NCI-H774 (cell line): Measurements from ENCODE around the gene DNMT1.
"Not testable (repeated sequence)": the region's sequence is repeated elsewhere in the genome, so short reads cannot be mapped to it uniquely, and the experiment has no call there.

Source experiments
- DNase-seq: peaks from one replicate; lab custom pipeline; 2025; lab: John Stamatoyannopoulos, UW

Gene DNMT1

GRCh38 chr19:10182847-10183246 is 11.9 kb downstream of the DNMT1 start:
- no peak for DNase-seq

- no peak for DNase-seq
Measured at GRCh38 chr19:10182076-10182475, 12.7 kb downstream of the DNMT1 start.

GRCh38 chr19:10180459-10180858 is 14.3 kb downstream of the DNMT1 start:
- DNase-seq, result no peak

GRCh38 chr19:10180024-10180423 is 14.7 kb downstream of the DNMT1 start:
- not testable (repeated sequence) for DNase-seq

- DNase-seq, result no peak
Measured at GRCh38 chr19:10173527-10173926, 21.2 kb downstream of the DNMT1 start.

GRCh38 chr19:10168386-10168948 is 26.3 kb downstream of the DNMT1 start:
- no peak for DNase-seq

- DNase-seq, result no peak
Measured at GRCh38 chr19:10167459-10167858, 27.3 kb downstream of the DNMT1 start.

- DNase-seq, result not testable (repeated sequence)
Measured at GRCh38 chr19:10166501-10166900, 28.3 kb downstream of the DNMT1 start.

GRCh38 chr19:10166046-10166445 is 28.7 kb downstream of the DNMT1 start:
- DNase-seq, result no peak

- no peak for DNase-seq
Measured at GRCh38 chr19:10163536-10163935, 31.2 kb downstream of the DNMT1 start.

GRCh38 chr19:10159610-10160009 is 35.1 kb downstream of the DNMT1 start:
- no peak for DNase-seq

GRCh38 chr19:10158485-10158884 is 36.3 kb downstream of the DNMT1 start:
- DNase-seq, result no peak

GRCh38 chr19:10158071-10158470 is 36.7 kb downstream of the DNMT1 start:
- no peak for DNase-seq

GRCh38 chr19:10155839-10156238 is 38.9 kb downstream of the DNMT1 start:
- DNase-seq, result no peak

GRCh38 chr19:10152100-10152499 is 42.7 kb downstream of the DNMT1 start:
- DNase-seq, result no peak

GRCh38 chr19:10151521-10151920 is 43.2 kb downstream of the DNMT1 start:
- DNase-seq, result no peak

GRCh38 chr19:10149427-10149826 is 45.3 kb downstream of the DNMT1 start:
- no peak for DNase-seq

- DNase-seq, result no peak
Measured at GRCh38 chr19:10146142-10146541, 48.6 kb downstream of the DNMT1 start.

- DNase-seq, result no peak
Measured at GRCh38 chr19:10145031-10145430, 49.7 kb downstream of the DNMT1 start.

GRCh38 chr19:10144361-10144760 is 50.4 kb downstream of the DNMT1 start:
- DNase-seq, result no peak

GRCh38 chr19:10143681-10144080 is 51.1 kb downstream of the DNMT1 start:
- no peak for DNase-seq

GRCh38 chr19:10142701-10143375 is 51.9 kb downstream of the DNMT1 start:
- no peak for DNase-seq

GRCh38 chr19:10141973-10142372 is 52.8 kb downstream of the DNMT1 start:
- no peak for DNase-seq

- DNase-seq, result no peak
Measured at GRCh38 chr19:10141479-10141878, 53.3 kb downstream of the DNMT1 start.
